HL-60 (cell line): ENCODE measurements around the gene STOML1.

ENCODE experiments used
- POLR2AphosphoS5 ChIP-seq: IDR thresholded peaks from 2 replicates; pipeline ENCODE4 v1.6.1; 2012; ENCODE audit warnings: low read depth
- SPI1 ChIP-seq: IDR thresholded peaks from 2 replicates; pipeline ENCODE4 v1.6.1; 2012; ENCODE audit warnings: low read depth, mild to moderate bottlenecking, borderline replicate concordance
- TF ChIP-seq, protein P1 (sequence below): IDR thresholded peaks from one replicate; pipeline ENCODE4 v1.5.1; 2011; ENCODE audit warnings: low read length, control low read depth, inconsistent platforms; ENCODE audit not compliant: insufficient read depth

DNA sequence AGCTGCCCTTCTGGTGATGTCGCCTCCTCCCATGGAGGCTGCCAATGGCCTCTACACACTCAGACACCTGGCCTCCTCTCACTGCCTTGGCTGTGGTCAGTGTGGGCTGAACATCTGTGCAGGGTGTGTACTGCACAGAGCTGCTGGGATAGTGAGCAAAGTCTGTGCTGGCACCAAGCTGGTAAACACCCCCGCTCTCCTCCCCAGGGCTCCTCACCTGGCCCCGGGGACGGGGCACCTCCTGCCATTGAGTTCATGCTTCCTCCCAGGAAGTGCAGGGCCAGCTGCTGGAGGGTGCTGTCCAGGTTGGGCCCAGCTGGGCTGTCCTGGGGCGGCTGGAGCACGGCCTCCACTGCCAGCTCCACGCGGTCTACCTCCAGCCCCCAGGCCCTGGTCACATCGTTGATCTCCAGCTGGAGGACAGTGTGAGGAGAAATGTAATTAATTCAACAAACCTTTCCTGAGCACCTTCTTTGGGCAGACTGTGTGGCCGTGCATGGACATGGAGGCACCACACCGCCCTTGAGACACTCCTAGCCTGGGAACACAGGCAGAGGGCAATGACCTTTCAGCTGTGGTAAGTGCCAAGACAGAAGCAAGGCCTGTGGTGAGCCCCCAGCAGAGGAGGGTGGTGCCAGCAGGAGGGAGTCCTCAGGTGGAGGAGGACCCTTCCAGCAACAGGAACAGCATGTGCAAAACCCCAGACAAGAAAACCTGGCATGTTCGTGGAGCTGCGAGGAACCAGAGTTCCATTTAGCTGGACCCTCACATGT, 6.8 kb downstream of the STOML1 start:
- TF ChIP-seq, protein P1, sequence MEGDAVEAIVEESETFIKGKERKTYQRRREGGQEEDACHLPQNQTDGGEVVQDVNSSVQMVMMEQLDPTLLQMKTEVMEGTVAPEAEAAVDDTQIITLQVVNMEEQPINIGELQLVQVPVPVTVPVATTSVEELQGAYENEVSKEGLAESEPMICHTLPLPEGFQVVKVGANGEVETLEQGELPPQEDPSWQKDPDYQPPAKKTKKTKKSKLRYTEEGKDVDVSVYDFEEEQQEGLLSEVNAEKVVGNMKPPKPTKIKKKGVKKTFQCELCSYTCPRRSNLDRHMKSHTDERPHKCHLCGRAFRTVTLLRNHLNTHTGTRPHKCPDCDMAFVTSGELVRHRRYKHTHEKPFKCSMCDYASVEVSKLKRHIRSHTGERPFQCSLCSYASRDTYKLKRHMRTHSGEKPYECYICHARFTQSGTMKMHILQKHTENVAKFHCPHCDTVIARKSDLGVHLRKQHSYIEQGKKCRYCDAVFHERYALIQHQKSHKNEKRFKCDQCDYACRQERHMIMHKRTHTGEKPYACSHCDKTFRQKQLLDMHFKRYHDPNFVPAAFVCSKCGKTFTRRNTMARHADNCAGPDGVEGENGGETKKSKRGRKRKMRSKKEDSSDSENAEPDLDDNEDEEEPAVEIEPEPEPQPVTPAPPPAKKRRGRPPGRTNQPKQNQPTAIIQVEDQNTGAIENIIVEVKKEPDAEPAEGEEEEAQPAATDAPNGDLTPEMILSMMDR = no peak
- TF ChIP-seq POLR2AphosphoS5 (peak; percentile 83), SPI1 (no peak)
